Measurements from ENCODE around the gene BPIFB2.

BPIFB2 gene

DNA sequence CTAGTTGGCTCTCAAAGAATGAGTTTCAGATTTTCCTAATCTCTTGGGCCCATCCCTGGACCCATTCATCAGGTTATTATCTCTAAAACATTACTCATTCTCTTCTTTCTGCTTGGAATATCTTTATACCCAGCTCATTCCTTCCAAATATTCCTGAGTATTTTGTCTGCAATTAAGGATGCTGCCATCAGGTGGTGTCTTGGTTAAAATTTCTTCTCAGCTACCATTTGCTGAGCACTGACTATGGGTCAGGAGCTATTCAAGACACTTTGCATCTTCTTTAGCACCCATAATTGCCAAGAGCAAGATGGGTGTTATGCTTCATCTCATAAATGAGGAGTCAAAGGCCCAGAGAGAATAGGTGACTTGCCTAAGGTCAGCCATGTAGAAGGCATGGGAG lies 11.7 kb upstream of the BPIFB2 start:
- TF ChIP-seq, protein P1, sequence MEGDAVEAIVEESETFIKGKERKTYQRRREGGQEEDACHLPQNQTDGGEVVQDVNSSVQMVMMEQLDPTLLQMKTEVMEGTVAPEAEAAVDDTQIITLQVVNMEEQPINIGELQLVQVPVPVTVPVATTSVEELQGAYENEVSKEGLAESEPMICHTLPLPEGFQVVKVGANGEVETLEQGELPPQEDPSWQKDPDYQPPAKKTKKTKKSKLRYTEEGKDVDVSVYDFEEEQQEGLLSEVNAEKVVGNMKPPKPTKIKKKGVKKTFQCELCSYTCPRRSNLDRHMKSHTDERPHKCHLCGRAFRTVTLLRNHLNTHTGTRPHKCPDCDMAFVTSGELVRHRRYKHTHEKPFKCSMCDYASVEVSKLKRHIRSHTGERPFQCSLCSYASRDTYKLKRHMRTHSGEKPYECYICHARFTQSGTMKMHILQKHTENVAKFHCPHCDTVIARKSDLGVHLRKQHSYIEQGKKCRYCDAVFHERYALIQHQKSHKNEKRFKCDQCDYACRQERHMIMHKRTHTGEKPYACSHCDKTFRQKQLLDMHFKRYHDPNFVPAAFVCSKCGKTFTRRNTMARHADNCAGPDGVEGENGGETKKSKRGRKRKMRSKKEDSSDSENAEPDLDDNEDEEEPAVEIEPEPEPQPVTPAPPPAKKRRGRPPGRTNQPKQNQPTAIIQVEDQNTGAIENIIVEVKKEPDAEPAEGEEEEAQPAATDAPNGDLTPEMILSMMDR (IDR thresholded peaks at IDR 0.05; ENCODE audit: low read length, missing control alignments), result no peak
- no peak for DNase-seq (ENCODE audit: low read depth)
- H3K4me3 ChIP-seq (replicated peaks; ENCODE audit: low read depth, low read length), result no peak overlapping the region

DNA sequence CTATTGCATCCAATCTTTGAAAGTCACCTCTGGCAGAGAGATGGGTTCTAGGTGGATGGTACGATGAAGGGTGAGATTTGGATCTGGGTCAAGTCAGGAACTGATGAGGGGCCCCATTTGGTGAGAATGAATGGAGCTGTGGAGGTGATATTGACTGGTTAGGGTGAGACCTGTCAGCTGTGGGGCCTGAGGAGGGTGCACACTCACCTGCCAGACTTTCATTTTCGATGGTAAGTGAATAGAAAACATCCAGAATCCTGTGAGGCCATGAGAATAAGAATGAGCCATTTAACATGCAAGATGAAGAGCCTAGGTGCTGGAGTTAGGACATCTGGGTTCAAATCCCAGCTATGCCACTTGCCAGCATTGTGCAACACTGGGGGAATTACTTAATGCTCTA lies 10.1 kb upstream of the BPIFB2 start:
- no peak overlapping the region for H3K4me3 ChIP-seq (replicated peaks; ENCODE audit: low read depth, low read length)
- TF ChIP-seq, protein P1 (IDR thresholded peaks at IDR 0.05; ENCODE audit: low read length, missing control alignments), result no peak
- DNase-seq (ENCODE audit: low read depth), result no peak

DNA sequence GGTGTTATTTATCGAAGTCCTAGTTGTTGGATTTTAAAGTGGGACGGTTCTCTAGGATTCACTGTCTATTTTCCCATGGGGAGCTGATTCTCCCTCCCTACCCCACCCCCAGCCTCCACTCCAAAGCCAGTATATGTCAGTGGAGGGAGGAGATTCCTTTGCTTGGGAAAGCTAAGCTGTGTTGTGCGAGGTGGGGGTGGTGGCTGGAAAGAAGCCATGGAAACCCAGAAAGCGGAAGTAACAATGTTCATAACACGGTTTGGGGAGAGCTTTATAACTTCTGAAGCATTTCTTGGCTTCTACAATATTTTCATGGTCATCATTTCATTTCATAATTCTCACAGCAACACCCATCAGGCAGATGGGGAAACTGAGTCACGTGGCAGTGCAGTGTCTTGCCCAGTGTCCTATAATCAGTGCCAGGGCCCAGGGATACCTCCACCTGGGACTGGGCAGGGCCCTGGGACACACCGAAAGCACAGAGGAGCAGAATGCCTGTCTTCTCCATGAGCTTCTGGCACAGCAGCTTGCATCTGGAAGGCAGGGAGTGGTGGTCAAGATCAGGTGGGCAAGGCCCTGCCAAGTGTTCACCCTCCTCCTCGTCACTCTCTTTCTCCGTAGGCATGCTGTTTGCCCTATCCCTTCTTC lies 7.8 kb upstream of the BPIFB2 start:
- H3K4me3 ChIP-seq (replicated peaks; ENCODE audit: low read depth, low read length), result no peak overlapping the region
- DNase-seq (ENCODE audit: low read depth), result no peak
- TF ChIP-seq, protein P1 (IDR thresholded peaks at IDR 0.05; ENCODE audit: low read length, missing control alignments), result no peak

DNA sequence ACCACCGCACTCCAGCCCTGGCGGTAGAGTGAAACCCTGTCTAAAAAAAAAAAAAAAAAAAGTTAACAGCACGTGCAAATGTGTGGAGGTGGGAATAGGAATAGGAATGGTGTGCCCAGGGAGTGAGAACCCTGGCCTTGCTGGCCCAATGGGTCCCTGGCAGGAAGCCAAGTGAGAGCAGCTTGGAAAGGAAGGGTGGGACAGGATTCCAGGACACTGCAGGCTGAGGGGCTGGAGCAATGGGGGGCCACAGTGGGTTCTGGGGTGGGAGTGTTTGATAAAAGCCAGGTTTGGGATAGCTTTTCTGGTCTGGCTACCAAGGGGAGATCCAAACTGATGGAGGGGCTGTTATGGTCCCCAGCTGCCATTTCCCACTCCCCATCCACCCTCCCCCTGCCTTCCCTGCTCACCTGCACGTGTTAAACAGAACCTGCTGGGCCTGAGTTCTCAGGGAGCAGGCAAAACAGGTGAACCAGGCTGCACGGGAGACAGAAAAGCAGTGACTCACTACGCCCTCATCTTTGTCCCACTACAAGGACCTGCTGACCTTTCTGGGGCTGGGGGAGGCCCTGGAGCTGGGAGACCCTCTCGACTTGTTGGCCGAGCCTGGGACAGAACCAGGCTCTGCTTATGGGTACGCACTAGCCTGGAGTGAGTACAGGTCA lies 6.6 kb upstream of the BPIFB2 start:
- no peak for DNase-seq (ENCODE audit: low read depth)
- TF ChIP-seq, protein P1 (IDR thresholded peaks at IDR 0.05; ENCODE audit: low read length, missing control alignments), result no peak

DNA sequence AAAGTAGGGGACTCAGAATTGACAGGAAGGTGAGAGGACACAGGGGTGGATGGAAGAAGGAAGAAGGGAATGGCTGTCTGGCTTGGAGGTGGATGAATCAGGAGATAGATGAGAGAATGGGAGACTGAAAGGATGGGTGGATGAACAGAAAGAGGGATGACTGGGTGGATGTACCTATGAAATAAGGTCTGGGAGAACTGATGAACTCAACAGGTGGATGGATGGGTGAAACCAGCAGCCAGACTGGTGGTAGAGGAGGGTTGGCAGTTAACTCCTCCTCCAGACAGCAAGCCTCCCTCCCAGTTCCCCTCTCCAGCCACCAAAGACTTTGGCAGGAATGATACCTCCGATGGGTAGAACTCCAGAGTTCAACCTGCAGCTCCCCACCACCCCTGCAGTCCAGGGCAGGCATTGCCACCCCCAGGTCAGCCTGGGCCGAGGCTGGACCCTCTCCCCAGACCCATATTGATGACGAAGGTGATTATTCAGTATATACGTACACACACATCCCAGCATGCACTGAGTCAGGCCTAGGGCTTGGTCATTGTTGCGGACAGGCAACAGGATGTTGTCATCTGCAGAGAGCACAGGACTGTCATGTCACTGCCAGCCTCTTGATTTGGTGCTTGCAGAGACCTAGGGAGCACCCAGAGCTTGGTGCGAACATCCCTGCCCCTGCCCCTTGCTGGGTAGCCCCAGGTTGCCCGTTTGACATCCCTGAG lies 5.3 kb upstream of the BPIFB2 start:
- no peak overlapping the region for H3K4me3 ChIP-seq (replicated peaks; ENCODE audit: low read depth, low read length)
- DNase-seq (ENCODE audit: low read depth), result no peak
- TF ChIP-seq, protein P1 (IDR thresholded peaks at IDR 0.05; ENCODE audit: low read length, missing control alignments), result no peak

More for the DNA sequence above, 6.6 kb upstream of the BPIFB2 start:
- no peak overlapping the region for H3K4me3 ChIP-seq (replicated peaks; ENCODE audit: low read depth, low read length)

DNA sequence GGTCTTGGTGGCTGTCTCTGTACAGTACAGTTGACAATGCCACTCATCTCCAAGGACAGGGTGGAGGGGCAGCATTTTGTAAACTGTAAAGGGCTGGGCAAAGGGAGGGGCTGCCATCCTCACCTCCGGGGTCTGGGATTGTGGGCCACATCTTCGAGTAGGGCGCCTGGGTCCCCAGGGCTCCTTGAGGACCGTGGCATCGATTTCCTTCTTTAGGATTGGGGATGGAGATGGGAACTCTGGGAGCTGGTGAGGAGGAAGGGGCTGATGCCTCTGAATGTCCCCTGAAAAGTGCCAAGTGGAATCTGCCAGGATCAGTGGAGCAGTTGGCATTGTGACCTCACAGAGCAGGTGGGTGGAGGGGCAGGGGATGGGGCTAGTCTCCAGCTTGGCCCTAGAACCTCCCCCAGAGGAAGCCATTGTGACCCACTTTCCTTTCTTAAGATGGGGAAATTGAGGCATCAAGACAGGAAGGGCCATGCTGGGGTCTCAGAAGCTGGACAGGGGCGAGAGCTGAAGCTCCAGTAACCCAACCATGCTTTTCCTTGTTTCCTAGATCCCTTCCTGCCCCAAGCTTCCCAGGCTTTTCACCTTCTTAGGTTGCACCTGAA lies 3.3 kb upstream of the BPIFB2 start, which contains the start of gene SUN5:
Gene SUN5 (minus strand): TSS at position 293 of the 611 bp plus-strand sequence. CDS start 93 bp downstream, at position 200.
- TF ChIP-seq, protein P1 (IDR thresholded peaks at IDR 0.05; ENCODE audit: low read length, missing control alignments), result no peak
- H3K4me3 ChIP-seq (replicated peaks; ENCODE audit: low read depth, low read length), result no peak within 1 kb of the TSS
- no peak for DNase-seq (ENCODE audit: low read depth)

All from fibroblast of pulmonary artery (primary cell).